ENCODE results near the gene SPEF2.

The SPEF2 gene

GRCh38 chr5:35623991-35624390 lies 6.3 kb downstream of the SPEF2 start:
- no peaks in the 10 kb centered on the region for H3K27me3 ChIP-seq (ENCODE audit: insufficient read depth, poor library complexity, severe bottlenecking)
- H3K27ac ChIP-seq (replicated peaks) = no peak overlapping the region
- no peak for DNase-seq (ENCODE audit: low read depth in 1 of 2, low spot score in 1 of 2)
- H3K4me3 ChIP-seq (replicated peaks; ENCODE audit: insufficient read depth, low read length) = no peak overlapping the region
- TF ChIP-seq CTCF (IDR thresholded peaks at IDR 0.05; ENCODE audit: insufficient read depth, low read length) (no peak), SPI1 (IDR thresholded peaks at IDR 0.05; ENCODE audit: borderline replicate concordance, low read depth) (no peak), REST (IDR thresholded peaks at IDR 0.05; ENCODE audit: insufficient replicate concordance, low read depth) (no peak), GABPA (IDR thresholded peaks at IDR 0.05; ENCODE audit: low read depth) (no peak), POLR2AphosphoS5 (IDR thresholded peaks at IDR 0.05; ENCODE audit: low read depth) (no peak)

GRCh38 chr5:35626108-35626507 lies 8.4 kb downstream of the SPEF2 start:
- no peak overlapping the region for H3K27ac ChIP-seq (replicated peaks)
- H3K4me3 ChIP-seq (replicated peaks; ENCODE audit: insufficient read depth, low read length) = no peak overlapping the region
- TF ChIP-seq REST (IDR thresholded peaks at IDR 0.05; ENCODE audit: insufficient replicate concordance, low read depth) (no peak), CTCF (IDR thresholded peaks at IDR 0.05; ENCODE audit: insufficient read depth, low read length) (no peak), SPI1 (IDR thresholded peaks at IDR 0.05; ENCODE audit: borderline replicate concordance, low read depth) (no peak), GABPA (IDR thresholded peaks at IDR 0.05; ENCODE audit: low read depth) (no peak), POLR2AphosphoS5 (IDR thresholded peaks at IDR 0.05; ENCODE audit: low read depth) (no peak)
- H3K27me3 ChIP-seq (ENCODE audit: insufficient read depth, poor library complexity, severe bottlenecking) = no peaks in the 10 kb centered on the region
- DNase-seq (ENCODE audit: low read depth in 1 of 2, low spot score in 1 of 2) = no peak

- DNase-seq (ENCODE audit: low read depth in 1 of 2, low spot score in 1 of 2) = no peak
- no peak for TF ChIP-seq REST (IDR thresholded peaks at IDR 0.05; ENCODE audit: insufficient replicate concordance, low read depth)
- no peak for TF ChIP-seq POLR2AphosphoS5 (IDR thresholded peaks at IDR 0.05; ENCODE audit: low read depth)
- no peak for TF ChIP-seq GABPA (IDR thresholded peaks at IDR 0.05; ENCODE audit: low read depth)
- no peak for TF ChIP-seq SPI1 (IDR thresholded peaks at IDR 0.05; ENCODE audit: borderline replicate concordance, low read depth)
- no peak for TF ChIP-seq CTCF (IDR thresholded peaks at IDR 0.05; ENCODE audit: insufficient read depth, low read length)
- Histone ChIP-seq H3K4me3 (replicated peaks; ENCODE audit: insufficient read depth, low read length) (no peak overlapping the region), H3K27ac (replicated peaks) (no peak overlapping the region), H3K27me3 (ENCODE audit: insufficient read depth, poor library complexity, severe bottlenecking) (no peaks in the 10 kb centered on the region)
These were observed 8.9 kb downstream of the SPEF2 start for GRCh38 chr5:35626553-35626952.

All from HL-60 (cell line).